ENCODE results near the gene MOCS1. TPM values are rescaled to one million over a fixed set of nuclear protein-coding genes. Genes with fewer than 3 reads are reported as not detected.

The MOCS1 gene
- total RNA-seq, 1 experiment from 2014 or later, result 7.8 TPM

- DNase-seq (ENCODE audit: low spot score), result no peak
These were observed 31.3 kb downstream of the MOCS1 start for GRCh38 chr6:39902786-39903465.

GRCh38 chr6:39902136-39902535, 32.1 kb downstream of the MOCS1 start:
- DNase-seq (ENCODE audit: low spot score), result no peak

GRCh38 chr6:39901670-39902069, 32.6 kb downstream of the MOCS1 start:
- no peak for DNase-seq (ENCODE audit: low spot score)

GRCh38 chr6:39901116-39901655, 33.1 kb downstream of the MOCS1 start:
- DNase-seq (ENCODE audit: low spot score), result no peak

GRCh38 chr6:39899554-39900295, 34.5 kb downstream of the MOCS1 start:
- no peak for DNase-seq (ENCODE audit: low spot score)

GRCh38 chr6:39898625-39899024, 35.6 kb downstream of the MOCS1 start:
- no peak for DNase-seq (ENCODE audit: low spot score)

GRCh38 chr6:39897698-39898097, 36.6 kb downstream of the MOCS1 start:
- no peak for DNase-seq (ENCODE audit: low spot score)

- no peak for DNase-seq (ENCODE audit: low spot score)
These were observed 37.6 kb downstream of the MOCS1 start for GRCh38 chr6:39896701-39897100.

- no peak for DNase-seq (ENCODE audit: low spot score)
These were observed 41.0 kb downstream of the MOCS1 start for GRCh38 chr6:39893286-39893685.

GRCh38 chr6:39892490-39893129, 41.7 kb downstream of the MOCS1 start:
- DNase-seq (ENCODE audit: low spot score), result peak; percentile 67

- no peak for DNase-seq (ENCODE audit: low spot score)
These were observed 42.3 kb downstream of the MOCS1 start for GRCh38 chr6:39891976-39892375.

- no peak for DNase-seq (ENCODE audit: low spot score)
These were observed 42.9 kb downstream of the MOCS1 start for GRCh38 chr6:39891353-39891752.

GRCh38 chr6:39889229-39889628, 45.0 kb downstream of the MOCS1 start:
- DNase-seq (ENCODE audit: low spot score), result no peak

- no peak for DNase-seq (ENCODE audit: low spot score)
These were observed 46.4 kb downstream of the MOCS1 start for GRCh38 chr6:39887692-39888450.

GRCh38 chr6:39886871-39887270, 47.4 kb downstream of the MOCS1 start:
- DNase-seq (ENCODE audit: low spot score), result no peak

GRCh38 chr6:39885691-39886090, 48.6 kb downstream of the MOCS1 start:
- no peak for DNase-seq (ENCODE audit: low spot score)

GRCh38 chr6:39884696-39885095, 49.6 kb downstream of the MOCS1 start:
- no peak for DNase-seq (ENCODE audit: low spot score)

GRCh38 chr6:39882531-39882899, 51.7 kb downstream of the MOCS1 start:
- peak; percentile 70 for DNase-seq (ENCODE audit: low spot score)

- no peak for DNase-seq (ENCODE audit: low spot score)
These were observed 52.3 kb downstream of the MOCS1 start for GRCh38 chr6:39881851-39882530.

GRCh38 chr6:39880594-39880993, 53.7 kb downstream of the MOCS1 start:
- DNase-seq (ENCODE audit: low spot score), result no peak

GRCh38 chr6:39879535-39879934, 54.7 kb downstream of the MOCS1 start:
- DNase-seq (ENCODE audit: low spot score), result no peak

Measured in H4 (cell line).